Stimulated activated CD8-positive, alpha-beta memory T cell treated with anti-CD3 and anti-CD28 coated beads, Interleukin-7, amount 100 ng/mL, for 1 hour (primary cell): ENCODE results near the gene TPD52L1.

Source experiments
- DNase-seq, 2 donors: peaks; one replicate each; pipeline ENCODE4 v3.0.0-alpha.2; 2020; ENCODE audit warnings: low read depth in 2 of 2

The TPD52L1 gene

DNA sequence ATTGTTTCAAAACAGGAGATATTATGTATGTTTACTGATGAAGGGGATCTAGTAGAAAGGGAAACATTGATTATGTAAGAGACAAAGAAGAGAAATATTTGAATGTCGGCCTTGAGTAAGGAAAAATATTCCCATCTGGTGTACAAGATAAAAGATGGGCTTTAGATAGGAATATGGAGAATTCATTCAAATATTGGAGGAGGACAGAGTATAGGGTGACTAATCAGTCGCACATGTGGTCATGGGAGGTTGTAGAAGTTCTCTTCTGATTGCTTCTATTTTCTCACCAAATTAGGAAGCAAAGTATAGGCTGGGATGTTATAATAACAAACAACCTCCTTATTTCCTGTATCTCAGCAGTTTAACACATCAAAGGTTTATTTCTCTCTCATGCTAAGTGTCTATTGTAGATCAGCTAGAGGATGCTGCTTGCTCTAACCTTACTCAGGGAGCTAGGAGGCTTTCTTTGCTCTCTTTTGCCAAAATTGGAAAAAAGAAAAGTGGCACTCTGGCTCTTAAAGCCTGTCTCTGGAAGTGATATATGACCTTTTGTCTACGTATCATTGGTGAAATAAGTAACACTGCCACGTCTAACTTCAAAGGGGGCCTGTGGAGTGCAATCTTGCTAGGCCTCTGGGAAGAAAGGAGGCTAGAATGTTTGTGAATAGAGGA, 149.4 kb downstream of the TPD52L1 start:
- no peak for DNase-seq

DNA sequence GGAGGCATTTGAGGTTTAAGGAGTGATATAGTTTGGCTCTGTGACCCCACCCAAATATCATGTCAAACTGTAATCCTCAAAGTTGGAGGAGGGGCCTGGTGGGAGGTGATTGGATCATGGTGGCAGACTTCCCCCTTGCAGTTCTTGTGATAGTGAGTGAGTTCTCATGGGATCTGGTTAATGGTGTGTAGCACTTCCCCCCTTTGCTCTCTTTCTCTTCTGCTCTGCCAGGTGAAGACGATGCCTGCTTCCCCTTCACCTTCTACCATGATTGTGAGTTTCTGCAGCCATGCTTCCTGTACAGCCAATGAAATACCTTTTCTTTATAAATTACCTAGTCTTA, 149.9 kb downstream of the TPD52L1 start:
- no peak for DNase-seq

GRCh38 chr6:125304970-125305660, 151.5 kb downstream of the TPD52L1 start:
- no peak for DNase-seq

- DNase-seq, result no peak
These were observed 153.2 kb downstream of the TPD52L1 start for GRCh38 chr6:125306756-125307149.

- no peak for DNase-seq
These were observed 153.7 kb downstream of the TPD52L1 start for GRCh38 chr6:125307150-125307838.

- DNase-seq, result no peak
These were observed 154.5 kb downstream of the TPD52L1 start for GRCh38 chr6:125307964-125308615.

- no peak for DNase-seq
These were observed 157.5 kb downstream of the TPD52L1 start for GRCh38 chr6:125310994-125311649.

DNA sequence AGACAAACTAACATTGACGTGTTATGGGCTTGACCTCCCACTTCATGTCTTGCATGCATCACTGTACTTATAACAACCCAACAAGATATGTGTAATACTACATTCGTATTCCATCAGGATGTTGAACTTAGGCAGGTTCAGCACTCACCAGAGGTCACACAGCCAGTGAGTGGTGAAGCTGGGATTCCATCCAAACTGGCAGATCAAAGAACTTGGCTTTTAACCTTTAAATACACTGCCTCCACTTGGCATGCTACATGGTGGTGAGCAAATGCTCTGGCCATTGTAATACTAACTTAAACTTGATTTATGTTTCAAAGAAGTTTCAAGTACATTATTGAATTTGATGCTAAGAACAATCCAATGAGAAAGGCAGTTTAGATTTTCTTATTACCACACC, 158.9 kb downstream of the TPD52L1 start:
- no peak for DNase-seq

DNA sequence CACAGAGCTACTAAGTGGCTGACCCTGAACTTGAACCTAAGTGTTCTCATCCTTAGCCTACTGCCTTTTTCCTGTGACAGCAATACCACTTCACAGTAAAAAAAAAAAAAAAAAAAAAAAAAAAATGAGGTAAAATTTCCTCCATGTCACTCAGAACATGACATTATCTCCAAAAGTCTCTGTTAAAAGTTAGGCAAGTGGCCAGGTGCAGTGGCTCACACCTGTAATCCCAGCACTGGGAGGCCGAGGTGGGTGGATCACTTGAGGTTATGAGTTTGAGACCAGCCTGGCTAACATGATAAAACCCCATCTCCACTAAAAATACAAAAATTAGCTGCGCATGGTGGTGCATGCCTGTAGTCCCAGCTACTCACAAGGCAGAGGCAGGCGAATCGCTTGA, 159.4 kb downstream of the TPD52L1 start:
- no peak for DNase-seq
